Measurements from ENCODE around the gene SMYD3. TPM values are rescaled to one million over a fixed set of nuclear protein-coding genes. Genes with fewer than 3 reads are reported as not detected.
A peak's percentile ranks its signal among the peaks of the same experiment; 100 is the strongest.

Gene SMYD3
- total RNA-seq, 4 donors from 2014 or later = 33.7 to 105 (median 51.4) TPM

GRCh38 chr1:246020211-246020954, 486.7 kb downstream of the SMYD3 start:
- no peak overlapping the region for H3K4me3 ChIP-seq (replicated peaks in 1 of 3)
- peaks cover 0 to 7% of the 10 kb centered on the region in 2 donors for H3K4me1 ChIP-seq
- WGBS, 2 donors = 86% methylated on average over 6 of the region's 6 CpGs
- no peak for TF ChIP-seq CTCF (IDR thresholded peaks at IDR 0.05)
- no peaks in the 10 kb centered on the region for H3K27me3 ChIP-seq
- no peaks in the 10 kb centered on the region for H3K36me3 ChIP-seq
- no peak overlapping the region for H3K27ac ChIP-seq
- H3K9me3 ChIP-seq = no peaks in the 10 kb centered on the region
- no peak for DNase-seq
- intact Hi-C loops (cut with DNase I) = no loop called here

GRCh38 chr1:246018146-246018545, 488.9 kb downstream of the SMYD3 start:
- intact Hi-C loops (cut with DNase I) = loop anchor here (10.0 kb wide), 1 partner anchor 97 kb away; no protein-coding TSS in a partner anchor
- 27 to 41% methylated on average over 4 of the region's 4 CpGs for WGBS, 2 donors

GRCh38 chr1:246012341-246012740, 494.7 kb downstream of the SMYD3 start:
- H3K27me3 ChIP-seq = no peaks in the 10 kb centered on the region
- TF ChIP-seq CTCF (IDR thresholded peaks at IDR 0.05) (peak; percentile 28 to 65 (median 48)), POLR2A (IDR thresholded peaks at IDR 0.05) (no peak)
- intact Hi-C loops (cut with DNase I) = loop anchor here (10.0 kb wide), 1 partner anchor 102 kb away; no protein-coding TSS in a partner anchor
- 24 to 30% methylated on average over 5 of the region's 5 CpGs for WGBS, 2 donors
- no peaks in the 10 kb centered on the region for H3K4me1 ChIP-seq
- H3K4me3 ChIP-seq (replicated peaks in 1 of 3) = no peak overlapping the region
- no peak overlapping the region for H3K27ac ChIP-seq
- no peaks in the 10 kb centered on the region for H3K9me3 ChIP-seq
- no peak for DNase-seq
- no peaks in the 10 kb centered on the region for H3K36me3 ChIP-seq

More at GRCh38 chr1:246018146-246018545, 488.9 kb downstream of the SMYD3 start:
- no peak overlapping the region for H3K4me3 ChIP-seq (replicated peaks in 1 of 3)
- H3K36me3 ChIP-seq = no peaks in the 10 kb centered on the region
- H3K27me3 ChIP-seq = no peaks in the 10 kb centered on the region
- H3K4me1 ChIP-seq = peaks cover 0 to 7% of the 10 kb centered on the region in 2 donors
- TF ChIP-seq CTCF (IDR thresholded peaks at IDR 0.05) (no peak), POLR2A (IDR thresholded peaks at IDR 0.05) (no peak)
- no peaks in the 10 kb centered on the region for H3K9me3 ChIP-seq
- peak; percentile 76 to 81 for DNase-seq
- H3K27ac ChIP-seq = no peak overlapping the region

GRCh38 chr1:246010386-246010785, 496.7 kb downstream of the SMYD3 start:
- Histone ChIP-seq H3K36me3 (no peaks in the 10 kb centered on the region), H3K9me3 (no peaks in the 10 kb centered on the region), H3K4me1 (no peaks in the 10 kb centered on the region), H3K27me3 (no peaks in the 10 kb centered on the region), H3K27ac (no peak overlapping the region), H3K4me3 (replicated peaks in 1 of 3) (no peak overlapping the region)
- 85 to 89% methylated on average over 3 of the region's 3 CpGs for WGBS, 2 donors
- no peak for DNase-seq
- TF ChIP-seq POLR2A (IDR thresholded peaks at IDR 0.05) (no peak), CTCF (IDR thresholded peaks at IDR 0.05) (no peak)
- intact Hi-C loops (cut with DNase I) = loop anchor here (10.0 kb wide), 1 partner anchor 104 kb away; no protein-coding TSS in a partner anchor

GRCh38 chr1:246008363-246008831, 498.7 kb downstream of the SMYD3 start:
- H3K27me3 ChIP-seq = no peaks in the 10 kb centered on the region
- no peak for DNase-seq
- H3K27ac ChIP-seq = peak overlapping the region in 1 of 3 donors; percentile 11
- H3K4me3 ChIP-seq (replicated peaks in 1 of 3) = no peak overlapping the region
- H3K9me3 ChIP-seq = no peaks in the 10 kb centered on the region
- intact Hi-C loops (cut with DNase I) = no loop called here
- peaks cover 4 to 9% of the 10 kb centered on the region in 2 donors for H3K4me1 ChIP-seq
- TF ChIP-seq POLR2A (IDR thresholded peaks at IDR 0.05) (no peak), CTCF (IDR thresholded peaks at IDR 0.05) (no peak)
- no peaks in the 10 kb centered on the region for H3K36me3 ChIP-seq
- WGBS, 2 donors = 67 to 82% methylated on average over 10 of the region's 10 CpGs
